ENCODE results near the gene RANBP17.

Gene RANBP17

DNA sequence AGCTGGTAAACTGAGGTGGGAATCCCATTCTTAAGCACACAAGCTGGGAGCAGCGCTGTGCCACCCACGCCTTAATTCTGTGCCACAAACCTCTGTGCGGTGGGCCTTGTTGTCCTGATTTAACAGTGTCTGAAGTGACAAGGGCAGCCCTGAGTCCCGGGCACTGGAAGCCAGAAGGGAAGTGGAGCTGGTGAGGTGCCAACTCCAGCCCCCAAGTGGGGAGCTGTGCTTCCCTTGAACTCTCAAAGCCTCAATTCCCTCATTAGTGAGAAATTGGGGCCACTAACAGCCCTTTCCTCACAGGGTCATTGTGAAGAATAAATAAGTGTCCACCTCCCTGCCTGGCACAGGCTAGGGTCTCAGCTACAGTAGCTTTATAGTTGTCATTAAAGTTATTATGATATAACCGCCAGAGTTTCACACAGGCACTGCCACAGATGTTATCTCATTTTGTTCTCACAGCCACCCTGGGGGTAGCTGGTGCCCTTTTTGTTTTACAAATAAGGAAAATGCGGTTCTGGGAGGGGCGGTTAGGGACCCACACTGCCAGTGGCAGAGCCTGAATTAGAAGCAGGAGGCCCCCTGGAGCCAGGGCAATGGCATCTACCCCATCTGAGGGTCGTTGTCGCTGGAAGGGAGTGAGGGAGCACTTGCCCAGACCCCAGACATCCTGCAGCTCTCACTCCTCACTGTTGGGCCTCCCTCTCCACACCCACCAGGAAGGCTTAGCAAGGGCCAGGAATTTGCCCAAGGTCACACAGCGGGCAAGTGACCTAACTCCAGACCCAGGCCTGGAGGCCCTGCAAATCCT lies 445.2 kb downstream of the RANBP17 start:
- no peak overlapping the region for H3K27ac ChIP-seq (ENCODE audit: low read length)
- H3K27me3 ChIP-seq (ENCODE audit: low read depth, low read length) = peaks cover 56% of the 10 kb centered on the region
- no peak overlapping the region for H3K4me3 ChIP-seq (ENCODE audit: low read depth in 1 of 2, low read length in 2 of 2)
- H3K9me3 ChIP-seq (ENCODE audit: control insufficient read depth in 1 of 2, low read length in 2 of 2) = no peaks in the 10 kb centered on the region
- H3K36me3 ChIP-seq (ENCODE audit: control insufficient read depth in 1 of 2, insufficient read depth in 2 of 2, low read length in 2 of 2) = no peaks in the 10 kb centered on the region
- peaks cover 0 to 35% of the 10 kb centered on the region in 2 donors for H3K4me1 ChIP-seq (ENCODE audit: control insufficient read depth in 1 of 2, insufficient read depth in 2 of 2, low read length in 2 of 2)

DNA sequence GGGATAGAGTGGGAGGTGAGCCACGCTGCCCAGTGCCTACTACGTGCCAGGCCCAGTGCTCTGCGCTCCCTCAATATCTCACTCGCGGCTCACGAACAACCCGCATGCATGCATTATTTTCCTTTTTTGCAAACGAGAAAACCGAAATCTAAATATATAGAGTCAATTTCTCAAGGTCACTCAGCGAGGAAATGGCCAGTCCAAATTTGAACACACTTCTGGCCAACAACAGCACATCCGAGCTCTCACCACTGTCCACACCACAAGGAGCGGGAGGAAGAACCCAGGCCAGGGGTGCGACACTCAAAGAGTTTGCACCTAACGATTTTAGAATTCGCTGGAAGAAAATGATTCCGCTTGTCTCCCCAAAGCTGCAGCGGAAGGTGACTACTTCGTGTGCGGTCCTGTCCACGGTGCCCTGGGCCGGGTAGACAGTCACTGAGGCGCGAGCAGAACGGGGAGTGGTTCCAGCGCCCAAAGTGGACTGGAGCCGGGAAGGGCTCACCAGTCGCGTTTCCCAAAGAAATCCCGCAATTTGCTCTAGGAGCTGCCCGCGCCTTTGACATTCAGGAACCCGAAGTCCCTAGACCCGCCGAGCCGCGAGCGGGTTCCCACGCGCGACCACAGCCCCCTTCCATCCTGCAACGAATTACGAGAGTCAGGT lies 446.1 kb downstream of the RANBP17 start:
- H3K27ac ChIP-seq (ENCODE audit: low read length) = no peak overlapping the region
- no peaks in the 10 kb centered on the region for H3K9me3 ChIP-seq (ENCODE audit: control insufficient read depth in 1 of 2, low read length in 2 of 2)
- no peak overlapping the region for H3K4me3 ChIP-seq (ENCODE audit: low read depth in 1 of 2, low read length in 2 of 2)
- peaks cover 0 to 44% of the 10 kb centered on the region in 2 donors for H3K4me1 ChIP-seq (ENCODE audit: control insufficient read depth in 1 of 2, insufficient read depth in 2 of 2, low read length in 2 of 2)
- peaks cover 65% of the 10 kb centered on the region for H3K27me3 ChIP-seq (ENCODE audit: low read depth, low read length)
- no peaks in the 10 kb centered on the region for H3K36me3 ChIP-seq (ENCODE audit: control insufficient read depth in 1 of 2, insufficient read depth in 2 of 2, low read length in 2 of 2)

- Histone ChIP-seq H3K4me1 (ENCODE audit: control insufficient read depth in 1 of 2, insufficient read depth in 2 of 2, low read length in 2 of 2) (peaks cover 0 to 52% of the 10 kb centered on the region in 2 donors), H3K4me3 (ENCODE audit: low read depth in 1 of 2, low read length in 2 of 2) (no peak within 1 kb of the TSS), H3K9me3 (ENCODE audit: control insufficient read depth in 1 of 2, low read length in 2 of 2) (no peaks in the 10 kb centered on the region), H3K27ac (ENCODE audit: low read length) (no peak within 1 kb of the TSS), H3K27me3 (ENCODE audit: low read depth, low read length) (peaks cover 72% of the 10 kb centered on the region), H3K36me3 (ENCODE audit: control insufficient read depth in 1 of 2, insufficient read depth in 2 of 2, low read length in 2 of 2) (no peaks in the 10 kb centered on the region)
Observed at GRCh38 chr5:171308453-171309275, 446.8 kb downstream of the RANBP17 start, which contains the start of gene TLX3. Gene TLX3, plus strand, starts transcription at chr5:171309248. Its CDS starts 118 bp downstream, at chr5:171309366.

DNA sequence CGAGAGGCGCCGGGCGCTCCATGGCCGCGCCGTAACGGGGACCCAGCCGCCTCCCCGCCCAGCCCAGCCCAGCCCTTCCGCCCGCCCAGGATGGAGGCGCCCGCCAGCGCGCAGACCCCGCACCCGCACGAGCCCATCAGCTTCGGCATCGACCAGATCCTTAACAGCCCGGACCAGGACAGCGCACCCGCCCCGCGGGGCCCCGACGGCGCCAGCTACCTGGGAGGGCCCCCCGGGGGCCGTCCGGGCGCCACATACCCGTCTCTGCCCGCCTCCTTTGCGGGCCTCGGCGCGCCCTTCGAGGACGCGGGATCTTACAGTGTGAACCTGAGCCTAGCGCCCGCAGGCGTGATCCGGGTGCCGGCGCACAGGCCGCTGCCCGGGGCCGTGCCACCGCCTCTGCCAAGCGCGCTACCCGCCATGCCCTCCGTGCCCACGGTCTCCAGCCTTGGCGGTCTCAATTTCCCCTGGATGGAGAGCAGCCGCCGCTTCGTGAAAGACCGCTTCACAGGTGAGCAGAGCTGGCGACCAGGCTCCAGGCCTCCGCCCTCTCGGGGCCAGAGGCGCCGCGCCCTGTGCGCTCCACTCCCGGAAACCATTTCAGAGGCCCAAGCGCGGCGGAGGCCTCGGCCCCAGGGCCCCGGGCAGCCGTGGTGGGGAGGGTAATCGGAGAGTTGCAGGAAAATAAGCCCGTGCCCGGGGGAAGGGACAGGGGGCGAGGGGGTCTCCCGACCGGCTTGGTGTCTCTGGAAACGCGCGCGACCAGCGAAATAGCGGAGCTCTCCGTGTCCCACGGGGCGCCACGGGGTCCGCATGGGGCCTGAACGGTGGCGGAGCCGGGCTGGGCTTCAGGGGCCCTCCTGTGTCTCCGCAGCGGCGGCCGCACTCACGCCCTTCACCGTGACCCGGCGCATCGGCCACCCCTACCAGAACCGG lies 447.7 kb downstream of the RANBP17 start:
- H3K4me3 ChIP-seq (ENCODE audit: low read depth in 1 of 2, low read length in 2 of 2) = no peak overlapping the region
- no peak overlapping the region for H3K27ac ChIP-seq (ENCODE audit: low read length)
- no peaks in the 10 kb centered on the region for H3K36me3 ChIP-seq (ENCODE audit: control insufficient read depth in 1 of 2, insufficient read depth in 2 of 2, low read length in 2 of 2)
- H3K4me1 ChIP-seq (ENCODE audit: control insufficient read depth in 1 of 2, insufficient read depth in 2 of 2, low read length in 2 of 2) = peaks cover 0 to 53% of the 10 kb centered on the region in 2 donors
- peaks cover 74% of the 10 kb centered on the region for H3K27me3 ChIP-seq (ENCODE audit: low read depth, low read length)
- H3K9me3 ChIP-seq (ENCODE audit: control insufficient read depth in 1 of 2, low read length in 2 of 2) = no peaks in the 10 kb centered on the region

GRCh38 chr5:171310212-171310818 lies 448.5 kb downstream of the RANBP17 start:
- Histone ChIP-seq H3K4me1 (ENCODE audit: control insufficient read depth in 1 of 2, insufficient read depth in 2 of 2, low read length in 2 of 2) (peaks cover 0 to 61% of the 10 kb centered on the region in 2 donors), H3K27ac (ENCODE audit: low read length) (no peak overlapping the region), H3K4me3 (ENCODE audit: low read depth in 1 of 2, low read length in 2 of 2) (peak overlapping the region in 1 of 2 donors; percentile 54), H3K36me3 (ENCODE audit: control insufficient read depth in 1 of 2, insufficient read depth in 2 of 2, low read length in 2 of 2) (no peaks in the 10 kb centered on the region), H3K27me3 (ENCODE audit: low read depth, low read length) (peaks cover 77% of the 10 kb centered on the region), H3K9me3 (ENCODE audit: control insufficient read depth in 1 of 2, low read length in 2 of 2) (no peaks in the 10 kb centered on the region)

GRCh38 chr5:171310819-171311321 lies 449.1 kb downstream of the RANBP17 start:
- Histone ChIP-seq H3K27ac (ENCODE audit: low read length) (no peak overlapping the region), H3K9me3 (ENCODE audit: control insufficient read depth in 1 of 2, low read length in 2 of 2) (no peaks in the 10 kb centered on the region), H3K4me1 (ENCODE audit: control insufficient read depth in 1 of 2, insufficient read depth in 2 of 2, low read length in 2 of 2) (peaks cover 0 to 66% of the 10 kb centered on the region in 2 donors), H3K4me3 (ENCODE audit: low read depth in 1 of 2, low read length in 2 of 2) (peak overlapping the region in 1 of 2 donors; percentile 54), H3K36me3 (ENCODE audit: control insufficient read depth in 1 of 2, insufficient read depth in 2 of 2, low read length in 2 of 2) (no peaks in the 10 kb centered on the region), H3K27me3 (ENCODE audit: low read depth, low read length) (peaks cover 81% of the 10 kb centered on the region)

- peak overlapping the region in 1 of 2 donors; percentile 54 for H3K4me3 ChIP-seq (ENCODE audit: low read depth in 1 of 2, low read length in 2 of 2)
- peaks cover 82% of the 10 kb centered on the region for H3K27me3 ChIP-seq (ENCODE audit: low read depth, low read length)
Observed at GRCh38 chr5:171311322-171312077, 449.7 kb downstream of the RANBP17 start.

DNA sequence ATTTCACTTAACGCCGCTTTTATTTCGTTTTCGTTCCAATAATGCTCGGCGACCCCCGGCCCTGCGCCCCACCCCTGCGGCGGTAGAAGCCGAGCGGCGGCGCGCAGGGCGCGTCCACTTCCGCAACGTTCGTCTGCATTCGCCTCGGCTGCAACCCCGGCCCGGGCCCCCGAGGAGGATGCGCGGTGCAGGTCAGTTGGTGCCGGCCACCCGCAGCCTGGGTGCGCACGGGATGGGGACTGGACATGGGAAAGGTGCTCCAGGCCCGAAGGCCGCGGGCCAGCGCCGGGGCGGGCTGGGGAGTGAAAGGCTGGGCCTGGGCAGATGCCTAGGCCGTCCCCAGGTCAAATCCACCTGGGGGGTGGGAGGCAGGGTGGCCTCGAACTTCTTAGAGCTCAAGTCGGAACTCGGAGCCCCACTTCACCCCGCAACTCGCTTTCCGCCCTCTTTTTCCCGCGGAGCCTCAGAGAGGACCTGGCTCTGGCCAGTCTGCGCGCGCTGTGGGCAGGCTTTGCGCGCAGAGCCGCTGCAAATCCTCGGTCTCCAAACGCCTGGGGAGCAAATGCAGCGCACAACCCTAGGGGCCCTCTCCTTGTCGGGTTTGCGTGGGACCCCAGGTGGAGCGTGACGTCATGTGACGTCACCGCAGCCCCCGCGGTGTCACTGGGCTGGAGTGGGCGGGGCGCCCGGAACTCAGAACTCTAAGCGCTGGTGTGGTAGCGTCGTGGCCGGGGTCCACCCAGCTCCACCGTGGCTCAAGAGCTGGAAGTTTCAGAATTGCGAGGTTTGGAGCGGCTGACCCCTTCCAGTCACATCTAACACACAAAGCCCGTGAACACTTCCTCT lies 450.5 kb downstream of the RANBP17 start:
- no peaks in the 10 kb centered on the region for H3K9me3 ChIP-seq (ENCODE audit: control insufficient read depth in 1 of 2, low read length in 2 of 2)
- peak overlapping the region; percentile 37 to 54 for H3K4me3 ChIP-seq (ENCODE audit: low read depth in 1 of 2, low read length in 2 of 2)
- H3K27ac ChIP-seq (ENCODE audit: low read length) = no peak overlapping the region
- peaks cover 0 to 80% of the 10 kb centered on the region in 2 donors for H3K4me1 ChIP-seq (ENCODE audit: control insufficient read depth in 1 of 2, insufficient read depth in 2 of 2, low read length in 2 of 2)
- peaks cover 82% of the 10 kb centered on the region for H3K27me3 ChIP-seq (ENCODE audit: low read depth, low read length)
- no peaks in the 10 kb centered on the region for H3K36me3 ChIP-seq (ENCODE audit: control insufficient read depth in 1 of 2, insufficient read depth in 2 of 2, low read length in 2 of 2)

More at GRCh38 chr5:171311322-171312077, 449.7 kb downstream of the RANBP17 start:
- Histone ChIP-seq H3K4me1 (ENCODE audit: control insufficient read depth in 1 of 2, insufficient read depth in 2 of 2, low read length in 2 of 2) (peaks cover 0 to 73% of the 10 kb centered on the region in 2 donors), H3K9me3 (ENCODE audit: control insufficient read depth in 1 of 2, low read length in 2 of 2) (no peaks in the 10 kb centered on the region), H3K27ac (ENCODE audit: low read length) (no peak overlapping the region), H3K36me3 (ENCODE audit: control insufficient read depth in 1 of 2, insufficient read depth in 2 of 2, low read length in 2 of 2) (no peaks in the 10 kb centered on the region)

Measured in muscle layer of duodenum (tissue), 2 donors.